GM18517 (cell line): Measurements from ENCODE around the gene BTAF1.

Experiments
- ATAC-seq: cut with Tn5 transposase; IDR thresholded peaks from one replicate; pipeline ENCODE4 v1.9.1; 2021; ENCODE audit warnings: mild to moderate bottlenecking, moderate library complexity; ENCODE audit not compliant: unreplicated experiment

The BTAF1 gene

GRCh38 chr10:91907914-91908336 is 15.6 kb upstream of the BTAF1 start:
- ATAC-seq = no peak

DNA sequence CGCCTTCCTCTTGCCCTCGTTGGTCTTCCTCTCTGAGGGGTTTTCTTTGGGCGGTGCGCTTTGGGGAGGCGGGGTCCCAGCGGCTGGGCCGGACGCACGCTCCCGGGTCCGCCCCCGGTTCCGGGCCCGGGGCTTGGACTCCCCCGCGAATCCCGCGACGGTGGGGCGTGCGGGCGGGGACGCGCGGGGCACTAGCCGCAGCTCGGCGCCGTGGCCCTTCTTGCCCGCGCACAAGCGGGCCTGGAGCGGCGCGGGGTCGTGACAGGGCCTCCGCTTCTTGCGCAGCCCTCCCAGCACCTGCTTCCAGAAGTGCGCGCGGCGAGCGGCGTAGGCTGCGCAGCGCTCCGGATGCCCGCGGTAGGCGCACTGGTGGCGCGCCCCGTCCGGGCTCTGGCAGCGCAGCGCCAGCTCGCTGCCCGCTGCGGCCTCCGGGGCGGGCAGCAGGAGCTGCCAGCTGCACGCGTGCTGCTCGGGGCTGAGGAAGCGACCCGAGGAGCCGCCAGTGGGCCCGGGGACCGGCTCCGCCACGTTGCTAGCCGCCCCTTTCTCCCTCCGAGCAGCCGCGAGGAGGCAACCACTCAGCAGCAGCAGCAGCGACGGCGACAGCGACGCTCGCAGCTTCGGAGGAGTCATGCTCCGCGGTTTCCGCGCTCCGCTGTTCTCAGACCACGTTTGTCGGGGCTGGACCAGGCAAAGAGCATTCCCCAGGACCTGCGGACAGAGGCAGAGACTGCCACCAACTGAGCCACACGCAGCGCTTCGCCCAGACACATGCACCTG is 15.0 kb upstream of the BTAF1 start:
- ATAC-seq = peak; percentile 77

DNA sequence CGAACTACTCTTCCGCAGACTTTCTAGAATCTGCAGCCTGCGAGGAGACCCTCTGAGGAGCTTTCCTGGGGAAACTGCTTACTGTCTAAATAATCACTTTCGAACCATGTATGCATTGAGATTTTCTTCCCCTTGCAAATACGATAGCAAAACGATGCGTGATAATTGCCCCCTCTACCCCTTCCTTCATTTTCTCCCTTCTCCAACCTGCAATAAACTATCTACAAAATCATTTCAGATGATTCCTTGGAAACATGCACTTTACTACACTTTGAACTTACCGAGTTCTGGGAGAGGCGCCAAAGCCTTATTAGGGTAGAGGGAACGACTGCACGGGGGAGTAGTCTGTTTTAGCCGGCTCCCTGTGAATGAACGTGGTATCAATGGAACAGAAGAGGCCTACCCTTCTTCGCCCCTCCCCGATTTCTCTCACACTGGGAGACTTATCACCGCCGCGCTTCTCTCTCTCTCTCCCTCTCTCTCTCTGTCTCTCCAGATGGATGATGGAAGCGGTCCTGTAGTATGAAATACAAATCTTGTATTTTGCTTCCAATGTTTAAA is 14.4 kb upstream of the BTAF1 start, which contains the start of gene FGFBP3:
FGFBP3 (minus strand) TSS at position 370 of the 561 bp plus-strand sequence. CDS start 517 bp downstream, outside the sequence.
- no peak for ATAC-seq

DNA sequence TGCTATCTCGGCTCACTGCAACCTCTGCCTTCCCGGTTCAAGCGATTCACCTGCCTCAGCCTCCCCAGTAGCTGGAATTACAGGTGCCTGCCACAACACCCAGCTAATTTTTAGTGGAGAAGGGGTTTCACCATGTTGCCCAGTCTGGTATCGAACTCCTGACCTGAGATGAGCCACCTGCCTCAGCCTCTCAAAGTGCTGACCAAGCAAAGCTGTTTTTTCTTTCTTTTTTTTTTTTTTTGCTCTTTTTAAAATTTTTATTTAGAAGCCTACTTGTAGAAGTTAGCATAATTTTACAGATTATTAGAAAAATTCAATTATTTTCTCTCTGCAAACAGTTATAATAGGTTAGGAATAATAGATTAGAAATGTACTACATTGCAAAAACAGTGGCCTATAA is 13.1 kb upstream of the BTAF1 start:
- ATAC-seq = no peak

GRCh38 chr10:91919651-91920050 is 3.9 kb upstream of the BTAF1 start:
- no peak for ATAC-seq

- ATAC-seq = no peak
These were observed 847 bp downstream of the BTAF1 start for GRCh38 chr10:91924212-91925021.

DNA sequence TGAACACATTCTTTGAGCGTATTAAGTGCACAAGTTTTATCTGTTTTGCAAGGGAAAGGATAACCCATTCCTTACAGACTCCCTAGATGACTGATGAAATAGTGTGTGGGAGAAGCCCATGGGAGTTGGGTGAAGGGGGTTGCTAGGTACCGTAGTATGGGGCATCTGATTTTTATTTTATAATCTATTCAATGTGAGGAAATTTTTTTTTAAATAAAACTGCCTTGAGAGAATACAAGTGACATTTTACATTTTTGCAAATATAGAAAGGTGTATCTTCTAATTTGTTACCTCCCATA is 1.4 kb downstream of the BTAF1 start:
- ATAC-seq = no peak

GRCh38 chr10:91930939-91931338 is 7.4 kb downstream of the BTAF1 start:
- no peak for ATAC-seq

- ATAC-seq = no peak
These were observed 8.1 kb downstream of the BTAF1 start for GRCh38 chr10:91931526-91932190.

DNA sequence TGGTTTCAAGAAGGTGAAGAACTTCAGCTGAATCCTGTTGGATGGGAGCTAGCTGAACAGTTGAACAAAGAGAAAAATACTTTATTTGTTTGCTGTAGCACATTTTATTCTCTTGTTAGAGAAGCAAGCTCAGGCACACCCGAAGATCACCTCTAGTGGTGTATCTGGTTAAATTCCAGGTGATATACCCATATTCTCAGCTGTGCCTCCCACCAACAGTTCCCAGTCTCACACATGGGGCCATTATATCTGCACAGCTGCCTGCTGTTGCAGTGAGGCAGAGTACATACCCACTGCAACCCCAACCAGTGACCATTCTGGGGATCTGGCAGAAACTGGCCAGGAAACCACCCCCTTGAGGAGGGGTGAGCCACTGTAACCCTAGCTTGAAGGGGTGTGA is 9.2 kb downstream of the BTAF1 start:
- no peak for ATAC-seq

- no peak for ATAC-seq
These were observed 12.3 kb downstream of the BTAF1 start for GRCh38 chr10:91935886-91936285.

GRCh38 chr10:91939653-91940052 is 16.1 kb downstream of the BTAF1 start:
- no peak for ATAC-seq

DNA sequence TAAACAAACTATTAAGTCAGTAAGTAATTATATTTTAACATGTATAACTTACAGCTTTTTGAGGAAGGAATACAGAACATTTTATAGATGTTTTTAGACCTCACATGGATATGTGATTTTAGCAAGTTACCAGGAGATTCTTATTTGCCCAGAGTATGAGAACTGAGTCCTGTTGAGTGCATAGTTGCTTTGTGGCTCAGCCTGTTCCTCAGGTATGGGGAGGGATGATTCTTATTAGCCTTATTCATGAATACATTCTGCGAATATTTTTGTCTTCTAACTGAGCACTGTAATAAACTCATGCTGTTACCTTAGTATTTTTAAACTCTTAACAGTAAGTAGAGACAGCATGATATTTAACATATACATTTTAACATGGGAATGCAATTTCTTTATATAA is 17.9 kb downstream of the BTAF1 start:
- ATAC-seq = no peak

DNA sequence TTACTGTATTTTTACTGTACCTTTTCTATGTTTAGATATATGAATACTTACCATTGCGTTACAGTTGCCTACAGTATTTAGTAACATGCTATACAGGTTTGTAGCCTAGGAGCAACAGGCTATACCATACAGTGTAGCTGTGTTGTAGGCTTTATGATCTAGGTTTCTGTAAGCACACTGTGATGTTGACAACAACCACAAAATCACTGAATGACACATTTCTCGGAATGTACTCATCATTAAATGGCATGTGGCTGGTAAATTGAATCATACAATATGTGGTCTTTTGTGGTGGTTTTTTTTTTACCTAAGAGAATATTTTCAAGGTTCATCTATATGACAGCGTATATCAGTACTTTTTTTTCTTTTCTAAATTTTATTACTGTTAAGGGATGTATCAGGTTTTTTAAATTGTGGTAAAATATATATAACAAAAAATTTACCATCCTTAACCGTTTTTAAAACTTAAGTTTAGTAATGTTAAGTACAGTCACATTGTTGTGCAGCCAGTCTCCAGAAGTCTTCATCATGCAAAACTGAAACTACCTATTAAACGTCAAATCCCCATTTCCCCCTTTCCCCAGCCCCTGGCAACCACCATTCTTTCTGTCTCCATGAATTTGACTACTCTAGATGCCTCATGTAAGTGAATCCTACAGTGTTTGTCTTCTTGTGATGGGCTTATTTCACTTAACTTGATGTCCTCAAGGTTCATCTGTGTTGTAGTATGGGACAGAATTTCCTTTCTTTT is 21.5 kb downstream of the BTAF1 start:
- ATAC-seq = no peak

- no peak for ATAC-seq
These were observed 30.1 kb downstream of the BTAF1 start for GRCh38 chr10:91953600-91954160.

GRCh38 chr10:91955114-91955513 is 31.5 kb downstream of the BTAF1 start:
- no peak for ATAC-seq

- ATAC-seq = no peak
These were observed 33.5 kb downstream of the BTAF1 start for GRCh38 chr10:91957091-91957490.

DNA sequence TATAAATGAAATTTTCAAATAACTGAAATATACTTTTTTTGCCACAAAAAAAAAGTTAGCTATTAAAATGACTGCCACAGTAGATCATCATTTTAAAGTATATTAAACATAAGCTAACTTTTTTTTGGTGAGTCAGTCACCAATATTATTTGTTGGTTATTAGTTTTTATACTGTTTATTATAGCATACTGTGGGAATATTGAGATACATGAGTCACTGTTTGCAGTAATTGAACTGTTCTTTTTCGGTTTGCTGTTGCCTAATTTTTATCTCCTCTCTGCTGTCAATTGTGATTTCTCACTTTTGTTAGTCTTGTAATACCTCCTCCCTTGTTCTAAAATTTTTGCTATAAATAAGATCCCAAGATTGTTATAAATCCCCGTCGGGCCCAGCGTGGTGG is 45.7 kb downstream of the BTAF1 start:
- ATAC-seq = no peak

DNA sequence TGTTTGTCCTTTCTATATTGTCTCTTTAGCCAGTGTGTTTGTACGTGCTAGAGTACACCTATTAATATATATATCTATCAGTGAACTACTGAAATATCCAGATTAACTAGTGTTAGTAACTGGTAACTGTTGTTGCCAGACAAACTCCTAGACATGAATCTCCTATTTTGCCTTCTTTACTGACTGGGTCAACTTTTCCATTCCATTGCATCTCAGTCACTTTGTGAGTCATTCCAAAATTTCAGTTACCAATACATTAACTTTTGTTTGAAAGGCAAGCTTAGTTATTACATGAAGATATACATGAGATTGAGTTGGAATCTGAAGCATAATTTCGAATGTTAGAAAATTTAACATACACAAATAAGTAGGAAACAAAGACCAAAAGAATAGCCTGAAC is 51.4 kb downstream of the BTAF1 start:
- no peak for ATAC-seq

DNA sequence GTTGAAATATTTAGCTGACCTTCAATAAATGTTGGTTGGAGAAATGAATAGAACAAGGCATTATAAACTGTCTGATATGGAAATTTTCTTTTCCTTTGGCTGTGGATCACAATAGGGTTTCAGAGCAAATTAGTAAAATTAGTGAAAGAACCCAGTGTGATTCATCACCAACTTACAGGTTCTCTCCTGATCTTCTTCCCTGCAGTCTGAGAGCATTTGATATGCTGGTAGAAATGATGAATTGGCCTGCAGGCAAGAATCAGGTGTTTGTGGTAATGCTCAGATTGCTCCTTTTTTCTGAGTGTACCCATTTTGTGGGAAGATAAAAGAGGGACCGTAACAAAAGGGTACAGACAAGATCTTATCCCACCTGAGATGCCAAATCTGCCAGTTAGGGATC is 51.9 kb downstream of the BTAF1 start:
- ATAC-seq = no peak
